Neuronal stem cell (in vitro differentiated cells): ENCODE results near the gene RPL18.
A peak's percentile ranks its signal among the peaks of the same experiment; 100 is the strongest.

Source experiments
- DNase-seq: peaks from one replicate; pipeline ENCODE4 v3.0.0-alpha.2; 2013; ENCODE audit warnings: low spot score
- H2AFZ ChIP-seq: one replicate; pipeline ENCODE4 v1.6.1; 2013; ENCODE audit warnings: mild to moderate bottlenecking, low read length, inconsistent platforms
- H2AK5ac ChIP-seq: 2 replicates; pipeline ENCODE4 v1.6.1; 2013; ENCODE audit warnings: low read depth, mild to moderate bottlenecking, inconsistent platforms, low read length, moderate library complexity, mixed read lengths
- H2BK120ac ChIP-seq: 2 replicates; pipeline ENCODE4 v1.6.1; 2013; ENCODE audit warnings: low read depth, mild to moderate bottlenecking, inconsistent platforms, low read length, moderate library complexity, mixed read lengths
- H2BK12ac ChIP-seq: one replicate; pipeline ENCODE4 v1.6.1; 2013; ENCODE audit warnings: low read length, inconsistent platforms
- H2BK15ac ChIP-seq: 2 replicates; pipeline ENCODE4 v1.6.1; 2013; ENCODE audit warnings: mild to moderate bottlenecking, low read length, inconsistent platforms, mixed read lengths
- H2BK5ac ChIP-seq: one replicate; pipeline ENCODE4 v1.6.1; 2013; ENCODE audit warnings: inconsistent platforms, mild to moderate bottlenecking, low read length, moderate library complexity
- H3K14ac ChIP-seq: one replicate; pipeline ENCODE4 v1.6.1; 2013; ENCODE audit warnings: low read length, inconsistent platforms
- H3K18ac ChIP-seq: 2 replicates; pipeline ENCODE4 v1.6.1; 2013; ENCODE audit warnings: low read length, inconsistent platforms
- H3K23ac ChIP-seq: 2 replicates; pipeline ENCODE4 v1.6.1; 2013; ENCODE audit warnings: low read depth, mild to moderate bottlenecking, mixed read lengths, low read length, inconsistent platforms; ENCODE audit not compliant: poor library complexity
- H3K27ac ChIP-seq: replicated peaks from 3 replicates; pipeline ENCODE4 v1.5.1; 2013; ENCODE audit warnings: low read length, inconsistent platforms
- H3K27me3 ChIP-seq, 3 experiments: 2 replicates each; pipeline ENCODE4 v1.6.1; 2013; ENCODE audit warnings: low read length in 3 of 3, mild to moderate bottlenecking in 2 of 3, inconsistent platforms in 1 of 3, low read depth in 1 of 3, mixed read lengths in 1 of 3, moderate library complexity in 1 of 3; ENCODE audit not compliant: control insufficient read depth in 3 of 3, insufficient read depth in 3 of 3
- H3K36me3 ChIP-seq, 2 donors: replicated peaks in 1 of 2; 2 replicates each; pipeline ENCODE4 v1.6.1; 2013; ENCODE audit warnings: low read length in 2 of 2; ENCODE audit not compliant: control insufficient read depth in 2 of 2, insufficient read depth in 2 of 2
- H3K4ac ChIP-seq: 2 replicates; pipeline ENCODE4 v1.6.1; 2013; ENCODE audit warnings: inconsistent platforms, mild to moderate bottlenecking, low read length, moderate library complexity
- H3K4me1 ChIP-seq, 2 donors: 1 replicate in 1 of 2; 2 replicates in 1 of 2; pipeline ENCODE4 v1.6.1; 2013; ENCODE audit warnings: low read length in 2 of 2, low read depth in 1 of 2; ENCODE audit not compliant: control insufficient read depth in 2 of 2, insufficient read depth in 1 of 2
- H3K4me2 ChIP-seq: one replicate; pipeline ENCODE4 v1.6.1; 2013; ENCODE audit warnings: mild to moderate bottlenecking, low read length, inconsistent platforms; ENCODE audit not compliant: insufficient read depth, poor library complexity, severe bottlenecking
- H3K4me3 ChIP-seq, 2 donors: 2 replicates each; pipeline ENCODE4 v1.5.1; 2013; ENCODE audit warnings: low read length in 2 of 2, mild to moderate bottlenecking in 2 of 2, inconsistent platforms in 1 of 2, moderate library complexity in 1 of 2
- H3K79me1 ChIP-seq: one replicate; pipeline ENCODE4 v1.6.1; 2013; ENCODE audit warnings: low read depth, mild to moderate bottlenecking, inconsistent platforms, low read length, moderate library complexity
- H3K9ac ChIP-seq: one replicate; pipeline ENCODE4 v1.6.1; 2013; ENCODE audit warnings: mild to moderate bottlenecking, low read depth, low read length, inconsistent platforms; ENCODE audit not compliant: poor library complexity
- H3K9me3 ChIP-seq, 2 donors: replicated peaks in 1 of 2; 2 replicates each; pipeline versions ENCODE3 to v1.6.1; 2013; ENCODE audit warnings: low read length in 2 of 2, mild to moderate bottlenecking in 2 of 2, inconsistent platforms in 1 of 2, low read depth in 1 of 2, mixed read lengths in 1 of 2, moderate library complexity in 1 of 2; ENCODE audit not compliant: control insufficient read depth in 2 of 2, insufficient read depth in 1 of 2
- H4K8ac ChIP-seq: one replicate; pipeline ENCODE4 v1.6.1; 2013; ENCODE audit warnings: low read depth, mild to moderate bottlenecking, inconsistent platforms, low read length, moderate library complexity
- H4K91ac ChIP-seq: one replicate; pipeline ENCODE4 v1.6.1; 2013; ENCODE audit warnings: low read length, low read depth, mild to moderate bottlenecking, inconsistent platforms; ENCODE audit not compliant: poor library complexity
- WGBS, 2 donors: extraction: QIAGEN DNeasy Blood & Tissue Kit; methylation state at CpG; one replicate each; pipeline ENCODE4 v1.1.7; 2013; ENCODE audit warnings: missing lambda C conversion rate in 2 of 2, mixed read lengths in 1 of 2; ENCODE audit not compliant: insufficient read length in 2 of 2, insufficient replicate concordance in 1 of 2; ENCODE audit errors: extremely low coverage in 2 of 2; 5-methylcytosine and 5-hydroxymethylcytosine counted together

RPL18 gene

DNA sequence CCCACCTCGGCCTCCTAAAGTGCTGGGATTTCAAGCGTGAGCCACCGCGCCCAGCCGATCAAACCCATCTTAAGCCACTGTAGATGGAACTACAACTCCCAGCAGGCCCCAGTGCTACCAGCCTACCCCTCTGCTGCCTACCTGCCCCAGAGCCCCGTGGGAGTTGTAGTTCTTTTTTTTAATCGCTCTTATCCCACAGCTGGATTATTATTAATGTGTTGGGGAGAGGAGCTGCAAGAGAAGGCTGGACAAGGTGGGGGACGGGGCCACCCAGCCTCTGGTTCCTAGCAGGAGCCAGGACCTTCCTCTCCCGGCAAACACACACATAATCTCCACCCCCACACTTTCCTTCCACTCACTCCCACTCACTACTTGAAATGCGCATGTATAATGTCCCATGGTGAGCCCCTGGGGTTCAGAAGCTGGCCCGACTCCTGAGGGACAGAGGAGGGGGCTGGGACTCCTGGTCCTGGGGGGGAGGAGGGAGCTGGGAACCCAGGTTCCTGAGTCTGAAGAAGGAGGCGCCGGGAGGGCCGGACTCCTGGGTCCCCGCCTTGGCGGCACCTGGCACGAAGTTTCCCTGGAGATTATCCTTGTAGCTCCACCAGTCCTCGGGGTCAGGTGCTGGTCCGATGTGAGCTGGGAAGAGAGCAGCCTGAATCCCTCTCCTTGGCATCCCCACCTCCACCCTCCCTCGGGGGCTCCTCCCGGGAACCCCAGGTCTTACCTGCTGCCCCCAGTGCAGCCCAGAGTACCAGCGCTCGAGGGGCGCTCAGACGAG is 26.1 kb upstream of the RPL18 start:
- Histone ChIP-seq H2BK5ac (peak overlapping the region; percentile 45), H3K14ac (no peak overlapping the region), H3K79me1 (peaks cover 9% of the 10 kb centered on the region), H3K27me3 (no peaks in the 10 kb centered on the region), H2BK12ac (peak overlapping the region; percentile 84), H3K27ac (peak overlapping the region; percentile 88), H3K18ac (peak overlapping the region; percentile 68), H3K23ac (peak overlapping the region; percentile 89), H3K9me3 (no peaks in the 10 kb centered on the region), H4K8ac (peak overlapping the region; percentile 82), H2BK120ac (peak overlapping the region; percentile 91), H3K4me2 (peak overlapping the region; percentile 98), H2AK5ac (peak overlapping the region; percentile 96), H3K4ac (peak overlapping the region; percentile 17), H4K91ac (no peak overlapping the region), H2AFZ (peak overlapping the region; percentile 99), H3K4me1 (peaks cover 10 to 17% of the 10 kb centered on the region in 2 donors), H3K36me3 (peaks cover 0 to under 1% of the 10 kb centered on the region in 2 donors), H3K9ac (peak overlapping the region; percentile 81), H3K4me3 (peak overlapping the region; percentile 51 to 73), H2BK15ac (peak overlapping the region; percentile 32)
- DNase-seq, result peak; percentile 72
- no CpG with 5 or more reads among the region's 25 CpGs for WGBS, 2 donors

DNA sequence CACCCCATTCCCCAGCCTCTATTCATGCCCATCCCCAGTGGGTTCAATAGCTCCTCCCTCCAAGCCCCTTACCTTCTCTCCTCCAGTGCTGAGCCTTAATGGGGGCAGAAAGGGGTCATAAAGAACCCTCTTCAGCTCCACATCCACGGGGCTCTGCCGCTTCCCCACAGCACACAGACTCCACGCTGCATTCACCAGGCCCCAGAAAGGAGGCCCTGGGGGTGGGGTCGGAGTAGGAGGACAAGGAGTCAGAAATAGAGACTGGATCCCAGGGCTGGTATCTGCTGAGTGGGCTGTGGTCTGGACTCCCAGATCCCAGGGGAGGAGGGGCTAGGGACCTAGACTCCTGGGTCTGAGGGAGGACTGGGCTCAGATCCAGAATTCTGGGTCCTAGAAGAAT is 25.4 kb upstream of the RPL18 start:
- Histone ChIP-seq H2BK15ac (peak overlapping the region; percentile 75), H3K4ac (peak overlapping the region; percentile 76), H2AK5ac (peak overlapping the region; percentile 96), H3K4me2 (peak overlapping the region; percentile 98), H2AFZ (peak overlapping the region; percentile 71), H3K14ac (no peak overlapping the region), H2BK5ac (peak overlapping the region; percentile 66), H3K18ac (peak overlapping the region; percentile 83), H3K4me3 (peak overlapping the region; percentile 3 to 31), H3K27me3 (no peaks in the 10 kb centered on the region), H4K8ac (peak overlapping the region; percentile 19), H3K9ac (no peak overlapping the region), H3K79me1 (peaks cover 9% of the 10 kb centered on the region), H3K23ac (peak overlapping the region; percentile 34), H4K91ac (no peak overlapping the region), H3K9me3 (peaks cover 0 to 1% of the 10 kb centered on the region in 2 donors), H2BK12ac (peak overlapping the region; percentile 73), H3K4me1 (peaks cover 10 to 17% of the 10 kb centered on the region in 2 donors), H2BK120ac (no peak overlapping the region), H3K36me3 (peaks cover 0 to 3% of the 10 kb centered on the region in 2 donors), H3K27ac (no peak overlapping the region)
- no peak for DNase-seq
- no CpG with 5 or more reads among the region's 4 CpGs for WGBS, 2 donors

DNA sequence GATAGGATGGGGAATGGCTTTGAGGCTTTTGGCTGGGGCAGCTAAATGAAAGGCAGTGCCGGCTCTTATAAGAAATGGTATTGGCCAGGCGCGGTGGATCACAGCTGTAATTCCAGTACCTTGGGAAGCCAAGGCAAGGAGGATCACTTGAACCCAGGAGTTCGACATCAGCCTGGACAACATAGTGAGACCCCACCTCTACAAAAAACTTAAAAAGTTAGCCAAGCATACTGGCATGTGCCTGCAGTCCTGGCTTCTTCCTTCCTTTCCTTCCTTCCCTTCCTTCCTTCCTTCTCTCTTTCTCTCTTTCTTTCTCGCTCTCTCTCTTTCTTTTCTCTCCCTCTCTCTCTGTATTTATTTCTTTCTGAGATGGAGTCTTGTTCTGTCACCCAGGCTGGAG is 23.9 kb upstream of the RPL18 start:
- no peak for DNase-seq
- H2BK5ac ChIP-seq, result no peak overlapping the region
- no peak overlapping the region for H2AFZ ChIP-seq
- H3K4me2 ChIP-seq, result no peak overlapping the region
- peaks cover 0 to 3% of the 10 kb centered on the region in 2 donors for H3K9me3 ChIP-seq
- H4K91ac ChIP-seq, result no peak overlapping the region
- no peak overlapping the region for H3K4me3 ChIP-seq
- no peak overlapping the region for H3K9ac ChIP-seq
- no peak overlapping the region for H3K18ac ChIP-seq
- H3K36me3 ChIP-seq, result peaks cover 0 to 4% of the 10 kb centered on the region in 2 donors
- H3K14ac ChIP-seq, result no peak overlapping the region
- no peak overlapping the region for H3K23ac ChIP-seq
- no peak overlapping the region for H4K8ac ChIP-seq
- no peaks in the 10 kb centered on the region for H3K27me3 ChIP-seq
- no peak overlapping the region for H2AK5ac ChIP-seq
- no peak overlapping the region for H3K27ac ChIP-seq
- no CpG with 5 or more reads among the region's 5 CpGs for WGBS, 2 donors
- H3K4ac ChIP-seq, result no peak overlapping the region
- no peak overlapping the region for H2BK15ac ChIP-seq
- H3K79me1 ChIP-seq, result peaks cover 9% of the 10 kb centered on the region
- peaks cover 15 to 23% of the 10 kb centered on the region in 2 donors for H3K4me1 ChIP-seq
- no peak overlapping the region for H2BK12ac ChIP-seq
- H2BK120ac ChIP-seq, result no peak overlapping the region

DNA sequence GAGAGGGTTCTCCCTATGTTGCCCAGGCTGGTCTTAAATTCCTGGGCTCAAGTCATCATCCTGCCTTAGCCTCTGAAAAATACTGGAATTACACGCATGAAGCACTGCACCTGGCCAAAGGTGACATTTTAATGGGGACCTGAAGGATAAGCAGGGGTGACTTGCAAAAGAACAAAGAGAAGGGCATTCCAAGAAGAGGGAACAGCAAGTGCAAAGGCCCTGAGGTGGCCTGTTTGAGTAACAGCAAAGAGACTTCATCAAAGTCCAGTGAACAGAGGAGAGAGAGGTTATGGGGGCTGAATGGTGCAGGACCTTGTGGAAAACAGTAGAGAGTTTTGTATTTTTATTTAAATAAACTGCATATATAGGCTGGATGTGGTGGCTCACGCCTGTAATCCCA is 22.9 kb upstream of the RPL18 start:
- WGBS, 2 donors, result no CpG with 5 or more reads among the region's 2 CpGs
- DNase-seq, result no peak
- no peak overlapping the region for H3K23ac ChIP-seq
- no peak overlapping the region for H3K4me2 ChIP-seq
- H2BK5ac ChIP-seq, result no peak overlapping the region
- H3K27me3 ChIP-seq, result no peaks in the 10 kb centered on the region
- H3K9ac ChIP-seq, result no peak overlapping the region
- H4K8ac ChIP-seq, result no peak overlapping the region
- H3K27ac ChIP-seq, result no peak overlapping the region
- H3K4me3 ChIP-seq, result no peak overlapping the region
- H3K79me1 ChIP-seq, result peaks cover 9% of the 10 kb centered on the region
- H3K18ac ChIP-seq, result no peak overlapping the region
- no peak overlapping the region for H3K14ac ChIP-seq
- no peak overlapping the region for H2BK15ac ChIP-seq
- H2AFZ ChIP-seq, result no peak overlapping the region
- peaks cover 13 to 25% of the 10 kb centered on the region in 2 donors for H3K4me1 ChIP-seq
- H4K91ac ChIP-seq, result no peak overlapping the region
- H3K36me3 ChIP-seq, result peaks cover 0 to 4% of the 10 kb centered on the region in 2 donors
- peaks cover 0 to 3% of the 10 kb centered on the region in 2 donors for H3K9me3 ChIP-seq
- H2BK12ac ChIP-seq, result no peak overlapping the region
- H3K4ac ChIP-seq, result no peak overlapping the region
- H2BK120ac ChIP-seq, result no peak overlapping the region
- H2AK5ac ChIP-seq, result peak overlapping the region; percentile 19
